Inflammatory macrophage (primary cell): ENCODE data around the gene ECSCR.
"Not testable (repeated sequence)": the region's sequence is repeated elsewhere in the genome, so short reads cannot be mapped to it uniquely, and the experiment has no call there.

Experiments
- DNase-seq, 2 donors: peaks; one replicate each; pipeline ENCODE4 v3.0.0-alpha.2; 2020 to 2022
- total RNA-seq, 18 experiments: gene quantifications; one replicate each; lab custom pipeline; 2026; ENCODE audit warnings: mixed read lengths in 6 of 18, inconsistent platforms in 2 of 18; lab: John Stamatoyannopoulos, UW

ECSCR gene, protein sequence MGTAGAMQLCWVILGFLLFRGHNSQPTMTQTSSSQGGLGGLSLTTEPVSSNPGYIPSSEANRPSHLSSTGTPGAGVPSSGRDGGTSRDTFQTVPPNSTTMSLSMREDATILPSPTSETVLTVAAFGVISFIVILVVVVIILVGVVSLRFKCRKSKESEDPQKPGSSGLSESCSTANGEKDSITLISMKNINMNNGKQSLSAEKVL
- total RNA-seq, result 0 to 1.8 (median 0.46) reads per million in 18 experiments

DNA sequence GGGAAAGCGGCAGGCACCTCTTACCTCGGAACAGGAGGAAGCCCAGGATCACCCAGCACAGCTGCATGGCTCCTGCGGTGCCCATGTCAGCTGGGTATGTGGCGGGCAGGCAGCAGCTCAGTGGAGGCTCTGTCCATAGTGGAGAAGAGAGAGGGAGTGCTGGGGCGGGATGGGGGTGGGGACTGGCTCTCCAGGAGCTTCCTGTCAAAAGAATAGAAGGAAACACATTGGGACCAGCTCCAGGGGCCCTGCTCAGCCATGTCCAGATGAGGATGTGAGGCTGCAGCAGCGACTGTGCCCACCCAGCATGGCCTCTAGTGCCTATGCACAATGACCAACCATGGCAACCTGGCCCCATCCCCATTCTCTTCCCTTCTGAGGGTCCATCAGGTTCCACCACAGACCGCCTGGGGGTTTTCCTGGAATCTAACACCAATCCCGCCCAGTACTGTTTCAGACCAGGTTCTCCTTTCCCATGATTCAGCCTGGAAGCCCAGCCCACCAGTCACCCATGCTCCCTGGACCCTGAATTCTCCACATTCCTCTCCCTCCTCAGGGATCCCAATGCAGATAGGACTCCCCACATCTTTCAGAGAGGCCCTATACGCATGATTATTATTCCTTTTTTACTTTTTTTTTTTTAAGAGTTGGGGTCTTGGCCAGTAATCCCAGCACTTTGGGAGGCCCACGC, at the start of gene ECSCR:
TSS of gene ECSCR (minus strand) at position 158 of the 691 bp plus-strand sequence. CDS start at position 85, 73 bp downstream.
- DNase-seq, result no peak

DNA sequence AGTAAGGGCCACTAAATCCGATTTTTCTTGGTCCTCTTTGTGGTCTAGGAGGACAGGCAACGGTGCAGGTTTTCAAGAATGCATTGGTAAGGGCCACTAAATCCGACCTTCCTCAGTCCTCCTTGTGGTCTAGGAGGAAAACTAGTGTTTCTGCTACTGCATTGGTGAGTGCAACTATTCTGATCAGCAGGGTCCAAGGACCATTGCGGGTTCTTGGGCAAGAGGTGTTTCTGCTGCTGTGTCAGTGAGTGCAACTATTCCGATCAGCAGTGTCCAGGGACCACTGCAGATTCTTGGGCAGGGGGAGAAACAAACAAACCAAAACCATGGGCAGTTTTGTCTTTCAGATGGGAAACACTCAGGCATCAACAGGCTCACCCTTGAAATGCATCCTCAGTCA, 42.2 kb upstream of the ECSCR start:
- not testable (repeated sequence) for DNase-seq

DNA sequence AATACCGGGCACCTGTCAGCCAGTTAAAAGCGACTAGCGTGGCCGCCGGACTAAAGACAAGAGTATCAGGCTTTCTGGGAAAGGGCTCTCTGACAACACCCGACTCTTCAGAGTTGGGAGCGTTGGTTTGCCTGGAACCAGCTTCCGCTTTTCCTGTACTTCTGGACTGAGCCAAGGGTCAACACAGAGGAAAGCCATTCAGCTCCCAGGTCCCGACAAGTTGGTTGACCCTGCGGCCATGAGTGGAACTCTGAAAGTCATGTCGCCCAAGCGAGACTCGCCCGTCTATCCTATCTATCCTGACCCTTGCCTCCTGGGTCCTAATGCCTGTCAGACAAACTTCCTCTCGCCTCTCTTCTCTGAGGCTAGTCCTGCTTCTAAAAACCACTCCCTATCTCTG, 41.3 kb upstream of the ECSCR start:
- DNase-seq, result not testable (repeated sequence)

DNA sequence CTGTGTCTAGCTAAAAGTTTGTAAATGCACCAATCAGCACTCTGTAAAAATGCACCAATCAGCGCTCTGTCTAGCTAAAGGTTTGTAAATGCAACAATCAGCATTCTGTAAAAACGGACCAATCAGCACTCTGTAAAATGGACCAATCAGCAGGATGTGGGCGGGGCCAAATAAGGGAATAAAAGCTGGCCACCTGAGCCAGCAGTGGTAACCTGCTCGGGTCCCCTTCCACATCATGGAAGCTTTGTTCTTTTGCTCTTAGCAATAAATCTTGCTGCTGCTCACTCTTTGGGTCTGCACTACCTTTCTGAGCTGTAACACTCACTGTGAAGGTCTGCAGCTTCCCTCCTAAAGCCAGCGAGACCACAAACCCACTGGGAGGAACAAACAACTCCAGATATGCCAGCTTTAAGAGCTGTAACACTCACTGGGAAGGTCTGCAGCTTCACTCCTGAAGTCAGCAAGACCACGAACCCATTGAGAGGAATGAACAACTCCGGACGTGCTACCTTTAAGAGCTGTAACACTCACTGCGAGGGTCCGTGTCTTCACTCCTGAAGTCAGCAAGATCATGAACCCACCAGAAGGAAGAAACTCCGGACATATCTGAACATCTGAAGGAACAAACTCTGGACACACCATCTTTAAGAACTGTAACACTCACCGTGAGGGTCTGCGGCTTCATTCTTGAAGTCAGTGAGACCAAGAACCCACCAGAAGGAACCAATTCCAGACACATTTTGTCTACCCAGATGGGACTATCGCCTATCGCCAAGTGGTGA, 40.7 kb upstream of the ECSCR start:
- not testable (repeated sequence) for DNase-seq

DNA sequence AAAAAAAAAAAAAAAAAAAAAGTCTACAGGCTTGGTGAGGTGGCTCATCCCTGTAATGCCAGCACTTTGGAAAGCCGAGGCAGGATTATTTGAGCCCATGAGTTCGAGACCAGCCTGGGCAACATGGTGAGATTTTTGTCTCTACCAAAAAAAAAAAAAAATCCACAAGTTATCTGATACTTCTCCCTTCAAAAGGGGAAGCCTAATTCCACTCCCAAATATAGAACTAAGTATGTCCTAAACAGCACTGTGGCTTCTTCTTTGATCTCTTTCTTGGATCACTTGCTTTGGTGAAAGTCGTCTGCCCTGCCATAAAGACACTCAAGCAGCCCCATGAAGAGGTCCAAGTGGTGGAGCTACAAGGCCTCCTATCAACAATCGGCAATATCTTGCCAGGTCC, 38.8 kb upstream of the ECSCR start:
- DNase-seq, result peak; percentile 35 to 64

DNA sequence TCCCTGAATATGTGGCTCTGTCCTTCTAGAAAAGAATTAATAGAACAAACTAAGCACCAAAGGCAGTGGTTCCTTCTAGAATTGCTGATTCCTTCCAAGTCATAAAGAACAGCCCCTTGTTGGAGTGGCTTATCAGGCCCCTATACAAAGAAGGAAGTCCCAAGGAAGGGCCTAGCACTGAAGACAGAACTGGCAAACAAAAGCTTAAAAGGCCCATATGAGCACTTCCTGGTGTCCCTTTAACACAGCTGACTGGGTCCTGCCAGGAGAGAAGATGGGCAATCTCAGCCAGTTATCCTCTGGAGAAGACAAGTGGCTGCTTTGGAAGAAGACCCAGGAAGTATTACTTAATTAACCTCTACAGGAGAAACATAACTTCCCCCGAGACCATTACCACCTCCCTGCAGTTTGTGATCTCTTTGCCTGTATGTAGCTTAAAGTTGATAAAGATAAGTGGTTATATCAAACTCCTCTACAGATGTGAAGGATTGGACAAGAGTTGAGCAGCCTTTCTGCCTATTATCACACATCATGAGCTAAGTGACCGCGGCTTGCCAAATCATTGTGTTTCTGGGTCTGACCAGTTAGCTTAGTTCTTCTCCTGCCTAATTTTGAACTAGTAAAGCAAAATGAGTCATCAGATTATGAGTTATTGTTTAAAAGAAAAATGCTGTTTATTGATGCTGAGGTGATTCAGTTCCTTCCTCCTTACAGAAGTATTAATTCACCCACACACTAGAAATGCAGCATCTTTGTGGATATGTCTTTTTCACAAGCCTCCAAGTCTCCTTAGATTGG, 33.3 kb upstream of the ECSCR start:
- DNase-seq, result peak; percentile 63 to 65

DNA sequence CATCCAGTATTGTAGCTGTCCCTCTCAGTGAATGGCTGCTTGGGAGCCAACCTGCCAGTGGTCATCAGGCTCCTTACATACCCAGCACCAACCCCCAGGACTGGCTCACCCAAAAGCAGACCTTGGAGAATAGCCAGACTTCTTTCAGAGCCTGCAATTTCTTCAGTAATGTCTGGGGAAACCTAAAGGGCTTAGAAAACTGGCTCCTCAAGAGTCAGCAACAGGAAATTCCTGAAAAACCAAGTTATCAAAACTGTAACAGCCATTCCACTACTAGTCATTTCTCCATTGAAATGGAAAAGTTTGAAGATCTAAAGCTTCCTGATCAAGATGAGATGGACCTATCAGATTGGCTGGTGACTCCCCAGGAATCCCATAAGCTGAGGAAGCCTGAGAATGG, 32.3 kb upstream of the ECSCR start:
- no peak for DNase-seq

DNA sequence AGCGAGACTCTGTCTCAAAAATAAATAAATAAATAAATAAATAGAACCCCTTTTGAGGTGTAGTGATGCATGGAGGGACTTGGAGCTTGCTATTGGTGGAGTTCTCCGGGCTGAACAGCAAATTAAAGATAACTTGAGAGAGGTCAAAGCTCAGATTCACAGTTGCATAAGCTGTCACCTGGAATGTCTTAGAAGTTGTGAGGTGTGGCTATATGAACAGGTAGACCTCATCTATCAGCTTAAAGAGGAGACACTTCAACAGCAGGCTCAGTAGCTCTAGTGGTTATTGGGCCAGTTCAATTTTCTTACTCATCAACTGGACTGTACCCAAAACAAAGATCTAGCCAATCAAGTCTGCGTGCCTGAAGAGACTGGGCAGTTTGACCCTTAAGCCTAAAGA, 31.7 kb upstream of the ECSCR start:
- no peak for DNase-seq

DNA sequence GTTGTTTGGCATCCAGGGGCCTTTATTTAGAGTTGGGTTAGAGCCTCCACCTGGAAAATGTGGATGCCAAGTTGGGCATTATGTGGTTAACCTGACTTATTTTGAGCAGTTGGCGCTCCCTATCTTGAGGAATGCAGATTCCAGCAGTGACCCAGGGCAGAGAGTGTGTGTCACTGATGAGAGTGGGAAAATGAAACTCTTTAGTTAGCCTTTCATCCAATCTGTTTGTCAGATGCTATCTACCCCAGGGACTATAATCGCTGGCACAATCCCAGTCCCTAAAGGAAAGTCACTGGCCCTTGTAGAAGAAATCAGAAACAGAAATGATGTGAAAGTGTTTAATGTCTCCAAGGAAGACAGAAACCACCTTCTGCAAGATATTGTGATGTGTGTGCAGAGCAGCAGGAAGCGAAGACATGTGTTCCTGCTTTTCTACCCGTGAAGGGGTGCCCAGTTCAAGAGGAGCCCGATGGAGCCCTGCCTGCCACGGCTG, 30.2 kb upstream of the ECSCR start:
- no peak for DNase-seq

DNA sequence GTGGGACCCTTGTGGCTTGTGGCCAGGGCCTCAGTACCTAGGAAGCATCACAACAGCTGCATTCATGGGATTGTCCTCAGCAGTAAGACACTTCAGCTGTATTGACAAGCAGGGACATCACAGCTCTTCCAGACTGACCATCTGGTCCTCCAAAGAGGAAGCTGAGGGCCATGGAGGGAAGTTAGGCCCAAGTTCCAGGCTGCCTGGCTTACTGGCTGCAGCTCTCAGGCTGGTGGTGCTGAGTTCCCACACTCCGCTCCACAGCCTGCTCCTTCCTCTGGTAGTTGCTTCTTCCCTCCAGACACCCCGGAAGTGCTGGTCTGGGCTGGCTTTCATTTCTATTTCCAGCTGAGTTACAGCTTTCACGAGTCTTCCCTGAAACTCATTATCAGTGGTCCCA, 25.7 kb upstream of the ECSCR start:
- DNase-seq, result peak; percentile 85 to 88

DNA sequence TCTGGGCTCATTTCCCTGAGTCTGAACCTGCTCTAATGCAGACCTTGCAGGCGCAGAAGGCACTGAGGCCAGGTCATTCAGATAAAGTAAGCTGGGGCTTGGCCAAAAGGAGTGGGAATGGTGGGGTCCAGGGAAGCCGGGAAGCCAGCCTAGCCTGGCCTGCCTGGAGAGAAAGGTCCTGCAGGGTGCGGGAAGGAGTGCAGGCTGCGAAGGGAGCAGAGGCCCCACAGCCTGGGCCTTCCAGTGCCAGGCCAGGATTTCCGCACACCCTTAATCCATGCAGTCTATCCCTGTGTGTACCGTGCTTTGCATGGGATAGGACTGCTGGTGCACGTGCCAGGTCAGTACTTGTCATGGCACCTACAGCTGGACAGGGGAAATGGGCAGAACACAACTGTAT, 23.7 kb upstream of the ECSCR start:
- DNase-seq, result no peak

DNA sequence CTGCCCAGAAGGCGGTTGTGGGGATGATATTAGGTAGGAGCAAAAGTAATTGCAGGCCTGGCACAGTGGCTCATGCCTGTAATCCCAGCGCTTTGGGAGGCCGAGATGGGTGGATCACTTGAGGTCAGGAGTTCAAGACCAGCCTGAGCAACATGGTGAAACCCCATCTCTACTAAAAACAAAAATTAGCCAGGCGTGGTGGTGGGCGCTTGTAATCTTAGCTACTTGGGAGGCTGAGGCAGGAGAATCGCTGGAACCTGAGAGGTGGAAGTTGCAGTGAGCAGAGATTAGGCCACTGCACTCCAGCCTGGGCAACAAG, 20.3 kb upstream of the ECSCR start:
- DNase-seq, result not testable (repeated sequence)

DNA sequence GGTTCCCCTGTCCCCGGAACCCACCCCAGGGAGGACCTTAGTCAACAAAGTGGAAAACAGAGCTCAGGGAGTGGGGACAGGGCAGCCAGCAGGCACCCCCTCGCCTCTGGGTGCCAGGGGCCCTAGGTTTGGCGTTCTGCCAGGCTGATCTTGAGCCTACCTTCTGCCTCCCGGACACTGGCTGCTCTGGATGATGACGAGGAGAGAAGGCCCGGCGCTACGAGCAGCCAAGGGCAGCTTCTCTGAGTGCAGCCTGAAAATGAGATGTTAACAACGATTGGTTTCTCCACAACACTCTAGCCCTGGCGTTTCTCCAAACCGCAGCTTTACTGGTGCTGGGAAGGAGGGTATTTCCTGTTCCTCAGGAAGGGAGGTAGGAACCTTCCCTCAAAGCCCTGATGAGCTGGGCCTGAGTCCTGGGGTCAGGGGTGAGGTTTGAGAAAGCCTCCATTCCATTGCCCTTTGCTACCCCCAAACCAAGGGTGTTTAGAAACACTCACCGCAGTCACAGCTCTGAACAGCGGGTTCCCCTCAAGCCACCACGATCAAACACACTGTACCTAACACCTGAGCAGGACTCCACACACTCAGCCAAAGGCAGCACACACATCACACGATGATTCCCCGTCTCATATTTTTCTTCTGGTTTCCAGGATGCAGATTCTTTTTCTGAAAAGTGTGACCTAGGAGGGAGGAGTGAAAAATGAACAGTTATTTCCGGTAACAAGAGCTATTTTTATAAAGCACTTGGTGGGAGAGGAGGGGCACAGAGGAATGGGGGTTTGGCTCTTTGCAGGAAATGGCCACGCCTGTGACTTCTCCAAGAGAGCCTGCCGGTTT, 19.7 kb upstream of the ECSCR start, which contains the start of gene STING1:
TSS of gene STING1 (minus strand) at position 709 of the 840 bp plus-strand sequence. CDS start 1,054 bp downstream, outside the sequence.
- DNase-seq, result peak; percentile 87 to 93

DNA sequence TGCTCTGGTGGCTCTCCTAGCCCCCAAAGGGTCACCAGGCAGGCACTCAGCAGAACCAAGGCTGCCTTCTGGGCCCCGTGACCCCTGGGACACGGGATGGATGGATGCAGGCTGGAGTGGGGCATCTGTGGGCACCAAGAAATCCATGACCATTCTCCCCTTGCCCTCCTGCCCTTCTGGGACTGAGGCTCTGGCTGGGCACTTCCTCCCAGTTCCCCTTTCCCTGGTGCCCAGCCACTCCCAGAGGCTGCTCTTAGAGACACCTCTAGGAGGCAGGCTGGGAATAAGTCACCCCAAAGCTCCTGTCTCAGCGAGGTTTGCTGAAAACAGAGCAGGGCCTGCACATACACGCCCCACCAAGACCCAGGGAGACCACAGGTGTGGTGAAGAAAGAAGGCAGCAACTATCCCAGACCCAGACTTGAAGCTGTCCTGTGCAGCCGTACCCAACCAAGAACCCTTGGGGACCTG, 19.1 kb upstream of the ECSCR start:
- DNase-seq, result peak; percentile 66 to 70

DNA sequence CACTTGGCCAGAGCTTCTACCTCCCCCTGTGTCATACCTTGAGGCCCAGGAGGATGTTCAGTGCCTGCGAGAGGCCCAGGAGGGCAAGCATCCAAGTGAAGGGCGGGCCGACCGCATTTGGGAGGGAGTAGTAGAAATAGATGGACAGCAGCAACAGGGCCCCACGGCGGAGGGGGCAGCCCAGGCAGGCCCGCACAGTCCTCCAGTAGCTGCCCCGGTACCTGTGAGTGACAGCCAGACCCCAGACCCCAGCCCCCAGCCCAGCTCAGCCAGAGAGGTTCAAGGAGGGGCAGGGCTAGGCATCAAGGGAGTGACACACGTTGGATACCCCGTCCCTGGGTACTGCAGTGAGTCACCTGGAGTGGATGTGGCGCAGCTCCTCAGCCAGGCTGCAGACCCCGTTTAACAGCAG, 18.6 kb upstream of the ECSCR start:
- no peak for DNase-seq

DNA sequence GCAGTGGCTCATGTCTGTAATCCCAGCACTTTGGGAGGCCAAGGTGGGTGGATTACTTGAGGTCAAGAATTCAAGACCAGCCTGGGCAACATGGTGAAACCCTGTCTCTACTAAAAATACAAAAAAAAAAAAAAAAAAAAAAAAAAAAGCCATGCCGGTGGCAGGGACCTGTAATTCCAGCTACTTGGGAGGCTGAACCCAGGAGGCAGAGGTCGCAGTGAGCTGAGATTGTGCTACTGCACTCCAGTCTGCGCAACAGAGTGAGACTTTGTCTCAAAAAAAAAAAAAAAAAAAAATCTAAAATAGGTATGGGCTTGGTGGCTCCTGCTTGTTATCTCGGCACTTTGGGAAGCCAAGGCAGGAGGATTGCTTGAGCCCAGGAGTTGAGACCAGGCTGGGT, 17.2 kb upstream of the ECSCR start:
- not testable (repeated sequence) for DNase-seq

DNA sequence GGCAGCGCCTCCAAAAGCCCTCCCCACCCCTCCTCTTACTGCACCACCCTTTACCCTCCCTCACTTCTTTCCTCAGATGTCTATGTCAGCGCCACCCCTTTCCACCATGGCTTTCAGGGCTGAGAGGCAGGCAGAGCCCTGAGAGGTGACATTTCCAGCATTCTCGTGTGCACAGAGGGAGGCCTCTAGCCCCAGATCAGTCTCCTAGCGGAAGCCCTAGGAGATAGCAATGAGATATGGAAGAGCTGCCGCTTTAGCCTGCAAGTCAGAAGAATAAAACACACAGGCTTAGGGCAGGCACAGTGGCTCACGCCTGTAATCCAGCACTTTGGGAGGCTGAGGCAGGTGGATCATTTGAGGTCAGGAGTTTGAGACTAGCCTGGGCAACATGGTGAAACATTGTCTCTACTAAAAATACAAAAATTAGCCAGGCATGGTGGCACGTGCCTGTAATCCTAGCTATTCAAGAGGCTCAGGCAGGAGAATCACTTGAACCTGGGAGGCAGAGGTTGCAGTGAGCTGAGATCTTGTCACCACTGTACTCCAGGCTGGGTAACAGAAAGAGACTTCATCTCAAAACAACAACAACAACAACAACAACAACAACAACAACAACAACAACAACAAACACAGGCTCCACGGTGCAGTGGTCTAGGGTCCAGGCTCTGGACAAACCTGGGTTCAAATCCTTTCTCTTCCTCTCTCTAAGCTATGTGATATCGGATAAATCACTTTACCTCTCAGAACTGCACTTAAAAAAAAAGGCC, 16.3 kb upstream of the ECSCR start:
- not testable (repeated sequence) for DNase-seq

DNA sequence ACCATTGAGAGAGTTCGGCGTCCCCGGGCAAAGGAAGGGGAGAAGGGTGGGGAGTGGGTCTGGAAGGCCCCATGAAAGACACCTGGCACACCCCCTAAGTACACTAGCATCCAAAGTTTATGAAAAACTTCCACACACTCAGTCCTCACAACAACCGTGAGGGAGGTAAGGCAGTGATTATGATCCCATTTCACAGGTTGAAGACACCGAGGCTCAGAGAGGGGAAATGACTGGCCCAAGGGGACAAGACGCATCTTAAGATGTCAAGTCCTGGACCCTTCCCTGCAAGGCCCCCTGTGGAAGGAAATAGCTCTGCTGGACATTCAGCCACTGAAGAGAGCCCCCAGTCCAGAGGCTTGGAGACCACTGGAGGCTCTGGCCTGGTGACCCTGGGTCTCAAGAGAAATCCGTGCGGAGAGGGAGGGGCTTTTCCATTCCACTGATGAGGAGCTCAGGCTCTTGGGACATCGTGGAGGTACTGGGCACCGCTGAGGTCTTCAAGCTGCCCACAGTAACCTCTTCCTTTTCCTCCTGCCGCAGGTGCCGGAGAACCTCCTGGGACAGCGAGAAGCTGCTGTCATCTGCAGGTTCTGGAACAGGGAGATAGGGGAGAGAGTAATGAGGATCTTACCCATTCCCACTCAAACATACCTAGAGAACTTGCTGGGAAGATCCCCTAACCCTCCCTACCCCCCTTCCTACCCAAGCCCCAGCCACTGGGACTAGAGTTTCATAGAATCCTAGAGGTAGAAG, 13.5 kb upstream of the ECSCR start:
- no peak for DNase-seq

DNA sequence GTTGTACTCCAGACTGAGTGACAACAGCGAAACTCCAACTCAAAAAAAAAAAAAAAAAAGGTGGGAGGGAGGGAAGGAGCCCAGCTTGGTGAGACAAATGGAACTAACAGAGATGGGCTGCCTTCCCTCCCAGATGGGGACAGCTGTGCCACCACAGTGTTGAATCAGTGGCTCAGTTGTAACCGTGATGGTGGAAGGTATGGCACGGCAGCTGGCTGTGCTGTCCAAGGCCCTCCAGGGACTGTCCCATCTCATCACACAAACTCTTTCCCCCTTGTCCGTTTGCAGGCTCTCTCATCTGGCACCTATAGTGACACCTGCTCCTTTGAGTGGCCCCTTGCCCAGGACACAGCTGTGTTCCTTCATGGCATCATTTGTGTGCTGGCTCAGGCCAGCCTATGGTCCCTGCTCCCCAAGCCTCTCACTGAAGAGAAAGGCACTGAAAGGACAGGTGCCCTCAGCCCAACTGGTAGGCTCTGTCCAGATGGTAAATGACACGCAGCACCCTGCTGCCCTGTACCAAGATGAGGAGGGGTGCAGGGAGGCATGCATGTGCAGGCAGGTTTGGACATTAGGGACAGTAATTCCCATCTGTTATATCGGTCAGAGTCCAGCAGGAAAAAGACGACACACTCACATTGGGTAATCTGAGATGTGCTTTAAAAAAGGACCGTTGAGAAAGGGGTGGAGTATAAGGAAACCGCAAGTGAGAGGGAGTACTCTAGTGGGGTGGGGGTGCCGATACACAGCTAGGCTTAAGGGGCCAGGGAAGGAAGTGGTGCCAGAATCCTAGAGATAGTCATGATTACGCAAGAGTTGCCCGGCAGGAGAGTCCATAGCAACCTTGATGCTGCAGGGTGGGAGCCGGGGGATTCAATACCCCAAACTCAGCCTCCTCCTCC, 12.6 kb upstream of the ECSCR start:
- DNase-seq, result peak; percentile 42 to 79
